ENCODE data around the gene HERC6.
"Not testable (repeated sequence)": the region's sequence is repeated elsewhere in the genome, so short reads cannot be mapped to it uniquely, and the experiment has no call there.

Gene HERC6

DNA sequence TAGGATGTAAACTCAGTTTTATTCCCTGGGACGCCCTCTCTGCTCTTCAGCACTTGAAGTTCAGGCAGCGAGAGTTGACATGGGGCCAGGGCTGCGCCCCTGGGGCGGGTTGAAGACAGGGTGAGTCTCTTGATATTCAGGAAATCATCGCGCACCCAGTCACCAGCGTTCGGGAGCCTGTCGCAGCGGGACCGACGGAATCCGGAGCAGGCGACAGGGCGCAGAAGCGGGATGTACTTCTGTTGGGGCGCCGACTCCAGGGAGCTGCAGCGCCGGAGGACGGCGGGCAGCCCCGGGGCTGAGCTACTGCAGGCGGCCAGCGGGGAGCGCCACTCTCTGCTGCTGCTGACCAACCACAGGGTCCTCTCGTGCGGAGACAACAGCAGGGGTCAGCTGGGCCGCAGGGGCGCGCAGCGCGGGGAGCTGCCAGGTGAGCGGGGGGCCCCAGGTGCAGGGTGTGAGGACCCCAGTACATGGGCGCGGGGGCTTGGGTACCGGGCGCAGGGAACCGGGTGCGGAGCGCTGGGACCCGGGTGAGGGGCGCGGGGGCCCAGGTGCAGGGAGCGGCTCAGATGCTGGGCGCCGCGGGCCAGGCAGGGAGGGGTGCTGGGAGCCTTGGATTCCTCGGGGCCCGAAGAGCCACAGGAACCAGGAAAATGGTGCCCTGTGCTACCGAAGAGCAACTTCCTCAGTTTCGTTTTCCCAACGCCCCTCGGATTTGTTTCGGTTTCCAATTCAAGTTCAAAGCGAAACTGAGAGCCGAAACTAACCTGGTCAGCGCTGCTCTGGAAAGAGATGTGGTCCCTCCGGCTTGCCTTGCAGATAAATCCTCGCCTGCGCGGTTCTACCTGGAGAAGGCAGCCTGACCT, at the start of gene HERC6:
HERC6 (plus strand) TSS at position 162 of the 869 bp plus-strand sequence; CDS start at position 232, 70 bp downstream.
- peak; percentile 82 for DNase-seq (ENCODE audit: low read depth)

DNA sequence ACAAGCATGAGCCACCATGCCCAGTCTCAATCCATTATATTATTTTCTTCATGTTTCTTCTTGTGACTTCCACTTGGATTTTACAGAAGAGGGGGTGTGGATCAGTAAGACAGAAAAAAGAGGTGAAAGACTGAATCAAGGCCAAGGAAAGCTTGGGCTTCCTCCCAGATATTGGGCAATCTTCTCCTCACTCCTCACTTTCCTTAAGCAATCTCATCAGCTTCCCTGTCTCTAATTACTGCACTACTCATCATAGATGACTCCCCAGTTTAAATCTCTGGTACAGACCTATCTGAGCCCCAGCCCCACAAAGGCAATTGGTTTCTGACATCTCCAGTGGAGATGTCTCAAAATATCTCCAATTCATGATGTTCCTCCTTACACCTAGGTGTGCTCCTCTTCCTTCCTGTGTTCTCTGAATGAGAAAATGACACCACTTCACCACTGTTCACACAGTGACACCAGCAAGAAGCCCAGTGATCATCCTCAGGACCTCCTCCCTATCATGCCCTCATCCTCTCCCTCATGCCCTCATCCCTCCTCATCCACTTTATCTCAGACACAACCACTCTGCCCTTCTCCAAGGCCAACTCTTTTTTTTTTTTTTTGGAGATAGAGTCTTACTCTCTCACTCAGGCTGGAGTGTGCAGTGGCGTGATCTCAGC, 44.8 kb upstream of the HERC6 start:
- DNase-seq (ENCODE audit: low read depth) = peak; percentile 36

DNA sequence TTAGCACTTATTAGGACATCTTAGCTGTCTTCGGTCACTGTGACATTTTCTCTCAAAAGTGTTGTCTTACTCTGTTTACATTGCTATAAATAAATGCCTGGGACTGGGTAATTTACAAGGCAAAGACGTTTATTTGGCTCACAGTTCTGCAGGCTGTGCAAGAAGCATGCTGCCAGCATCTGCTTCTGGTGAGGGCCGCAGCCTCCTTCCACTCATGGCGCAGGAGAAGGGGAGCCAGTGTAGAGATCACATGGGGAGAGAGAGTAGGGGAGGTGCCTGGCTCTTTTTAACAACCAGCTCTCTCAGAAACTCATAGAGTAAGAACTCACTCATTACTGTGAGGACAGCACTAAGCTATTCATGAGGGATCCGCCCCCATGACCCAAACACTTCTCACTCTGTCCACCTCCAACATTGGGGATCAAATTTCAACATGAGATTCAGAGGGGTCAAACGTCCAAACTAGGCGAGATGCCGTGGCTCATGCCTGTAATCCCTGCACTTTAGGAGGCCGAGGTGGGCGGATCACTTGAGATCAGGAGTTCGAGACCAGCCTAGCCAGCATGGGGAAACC, 43.5 kb upstream of the HERC6 start:
- peak; percentile 27 for DNase-seq (ENCODE audit: low read depth)

DNA sequence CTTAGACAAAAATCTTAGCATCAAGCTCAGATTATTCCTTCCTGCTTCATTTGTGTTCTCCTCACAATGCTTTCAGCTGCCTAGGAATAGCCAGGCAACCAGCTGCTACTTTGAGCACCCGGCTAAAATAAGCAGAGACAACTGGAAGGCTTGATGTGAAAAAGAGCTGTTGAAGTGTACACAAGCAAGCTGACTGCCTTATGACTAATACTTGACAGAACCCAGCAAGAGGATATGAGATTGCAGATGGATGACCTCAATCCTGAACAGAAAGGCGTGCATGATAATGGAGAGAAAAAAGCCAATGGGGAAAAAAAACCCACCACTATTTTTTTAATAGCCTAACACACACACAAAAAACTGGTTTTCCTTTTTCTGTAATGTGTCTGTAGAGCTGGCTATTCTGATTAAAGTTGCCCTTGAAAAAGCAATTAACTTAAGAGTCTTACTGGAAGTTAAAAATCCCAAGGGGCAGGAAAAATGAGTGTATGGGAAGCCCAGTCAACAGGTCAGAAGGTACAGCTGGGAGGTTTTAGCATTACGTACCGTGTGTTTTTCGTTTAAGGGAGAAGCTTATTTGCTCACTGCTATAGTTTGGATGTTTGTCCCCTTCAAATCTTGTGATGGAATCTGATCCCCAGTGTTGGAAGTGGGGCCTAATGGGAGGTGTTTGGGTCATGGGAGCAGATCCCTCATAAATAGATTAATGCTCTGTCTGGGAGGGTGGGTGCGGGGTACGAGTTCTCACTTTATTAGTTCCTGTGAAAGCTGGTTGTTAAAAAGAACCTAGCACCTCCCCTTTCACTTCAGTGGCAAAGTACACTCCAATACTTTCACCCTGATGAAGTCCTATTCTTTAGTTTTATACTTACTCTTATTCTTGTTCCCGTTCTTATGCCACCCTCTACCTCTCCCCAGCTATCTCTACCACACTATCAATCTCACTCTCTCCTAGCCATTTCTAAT, 37.1 kb upstream of the HERC6 start:
- DNase-seq (ENCODE audit: low read depth) = peak; percentile 88

DNA sequence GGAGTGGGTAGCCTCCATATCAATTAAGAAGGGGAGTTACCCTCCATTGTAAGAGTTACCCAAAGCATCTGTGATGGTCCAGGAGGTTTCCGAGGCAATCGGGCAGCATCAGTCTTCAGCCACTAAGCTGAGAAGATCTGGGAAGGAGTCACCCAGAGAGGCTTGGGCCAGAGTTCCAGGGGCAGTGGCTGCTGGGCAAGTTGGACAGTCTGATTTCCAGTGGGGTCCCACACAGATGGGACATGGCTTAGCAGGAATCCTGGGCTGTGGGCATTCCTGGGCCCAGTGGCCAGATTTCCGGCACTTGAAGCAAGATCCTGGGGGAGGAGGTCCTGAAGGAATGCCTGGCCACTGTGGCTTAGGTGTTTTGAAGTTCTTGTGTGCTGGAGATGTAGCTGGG, 31.8 kb upstream of the HERC6 start:
- DNase-seq (ENCODE audit: low read depth) = not testable (repeated sequence)

DNA sequence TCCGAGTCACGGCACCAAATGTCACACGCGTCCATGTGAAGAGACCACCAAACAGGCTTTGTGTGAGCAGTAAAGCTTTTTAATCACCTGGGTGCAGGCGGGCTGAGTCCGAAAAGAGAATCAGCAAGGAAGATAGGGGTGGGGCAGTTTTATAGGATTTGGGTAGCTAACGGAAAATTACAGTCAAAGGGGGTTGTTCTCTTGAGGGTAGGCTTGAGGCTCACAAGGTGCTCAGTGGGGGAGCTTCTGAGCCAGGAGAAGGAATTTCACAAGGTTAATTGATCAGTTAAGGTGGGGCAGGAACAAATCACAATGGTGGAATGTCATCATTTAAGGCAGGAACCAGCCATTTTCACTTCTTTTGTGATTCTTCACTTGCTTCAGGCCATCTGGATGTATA, 29.9 kb upstream of the HERC6 start:
- DNase-seq (ENCODE audit: low read depth) = not testable (repeated sequence)

DNA sequence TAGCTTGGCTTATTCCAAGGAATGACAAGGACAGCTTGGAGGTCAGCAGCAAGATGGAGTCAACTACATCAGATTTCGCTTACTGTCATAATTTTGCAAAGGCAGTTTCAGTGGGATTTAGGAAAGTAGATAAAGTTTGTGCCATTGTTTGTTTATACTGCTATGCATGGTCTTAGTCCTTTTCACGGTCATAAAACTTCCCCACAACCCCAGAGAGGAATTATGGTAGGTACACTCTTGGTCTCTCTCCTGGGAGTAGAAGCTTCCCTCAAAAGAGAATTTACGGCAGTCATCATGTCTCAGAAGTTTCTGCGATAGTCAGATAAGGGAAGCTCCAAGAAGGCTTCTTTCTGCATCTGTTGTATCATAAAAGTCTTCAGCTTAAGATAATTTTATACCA, 27.9 kb upstream of the HERC6 start:
- DNase-seq (ENCODE audit: low read depth) = no peak

DNA sequence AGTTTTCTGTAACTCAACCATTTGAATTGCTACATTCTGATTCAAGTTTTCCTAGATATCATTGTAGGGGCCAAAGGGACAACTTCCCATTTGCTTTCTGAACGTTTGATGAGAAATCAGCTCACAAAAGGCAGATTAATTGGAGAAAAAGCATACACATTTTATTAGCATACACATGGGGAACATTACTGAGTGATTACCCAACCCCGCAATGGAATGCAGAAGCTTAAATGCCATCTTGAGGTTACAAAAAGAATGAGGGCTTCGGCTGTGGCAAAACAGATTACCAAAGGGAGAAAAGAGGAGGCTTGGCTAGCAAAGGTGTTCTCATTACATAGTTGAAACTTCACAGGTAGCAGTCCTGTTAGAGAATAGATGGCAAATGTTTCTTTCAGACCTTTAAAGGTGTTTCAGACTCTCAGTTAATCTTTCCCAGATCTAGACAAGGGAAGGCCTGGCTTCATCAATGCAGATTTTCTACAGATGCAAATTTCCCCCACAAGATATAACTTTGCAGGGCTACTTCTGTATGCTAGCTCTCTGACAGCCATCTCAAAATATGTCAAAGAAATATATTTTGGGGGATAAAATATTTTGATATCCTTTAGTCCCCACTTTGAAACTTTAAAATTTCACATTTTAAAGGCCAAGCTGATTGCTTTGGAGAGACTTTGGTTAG, 26.5 kb upstream of the HERC6 start:
- DNase-seq (ENCODE audit: low read depth) = peak; percentile 82

DNA sequence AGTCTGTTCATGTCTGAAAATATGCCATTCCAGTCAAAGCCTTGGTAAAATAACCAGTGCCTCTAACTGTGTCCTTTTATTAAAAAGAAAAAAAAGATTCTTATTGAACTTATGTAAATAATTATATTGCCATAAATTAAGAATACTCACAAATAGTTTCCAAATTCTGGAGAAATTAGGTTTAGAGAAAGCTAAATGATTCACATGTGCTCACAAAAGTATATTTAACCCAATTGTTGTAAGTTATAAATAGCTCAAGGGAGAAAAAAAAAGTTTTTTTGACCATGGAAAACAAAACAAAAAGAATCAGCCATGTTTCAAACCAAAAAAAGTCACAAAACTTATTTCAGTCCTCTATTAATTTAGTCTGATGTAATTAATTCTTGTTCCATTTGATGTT, 25.3 kb upstream of the HERC6 start:
- no peak for DNase-seq (ENCODE audit: low read depth)

DNA sequence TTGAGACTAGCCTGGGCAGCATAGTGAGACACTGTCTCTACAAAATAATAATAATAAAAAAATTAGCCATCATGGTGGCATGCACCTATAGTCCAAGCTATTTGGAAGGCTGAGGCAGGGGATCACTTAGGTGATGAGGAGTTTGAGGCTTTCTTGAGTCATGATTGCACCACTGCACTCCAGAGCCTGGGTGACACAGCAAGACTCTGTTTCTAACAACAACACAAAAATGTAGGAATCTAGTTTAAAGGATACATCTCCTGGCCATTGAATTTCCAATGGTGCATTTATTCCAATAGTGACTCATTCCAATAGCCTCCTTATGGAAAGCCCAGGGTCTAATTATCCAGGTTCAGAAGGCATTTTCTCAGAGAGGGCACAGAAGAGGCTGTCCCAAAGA, 21.9 kb upstream of the HERC6 start:
- peak; percentile 3 for DNase-seq (ENCODE audit: low read depth)

DNA sequence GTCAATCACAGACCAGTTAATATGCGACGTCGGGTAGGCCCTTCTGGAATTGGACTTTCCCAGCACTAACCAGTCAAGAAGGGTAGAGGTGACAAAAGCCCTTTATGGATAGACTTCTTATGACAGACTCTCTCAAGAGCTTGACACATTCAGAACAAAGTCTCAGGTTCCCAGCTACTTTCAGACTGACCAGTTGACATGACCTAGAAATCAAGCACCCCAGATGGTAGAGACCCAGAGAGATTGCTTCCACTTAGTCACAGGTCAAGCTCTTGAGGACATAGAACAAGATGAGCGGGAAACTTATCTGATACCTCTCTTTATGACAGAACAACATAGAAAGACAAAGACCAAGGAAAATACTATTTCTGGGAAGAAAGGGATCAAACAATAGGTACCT, 21.4 kb upstream of the HERC6 start:
- no peak for DNase-seq (ENCODE audit: low read depth)

DNA sequence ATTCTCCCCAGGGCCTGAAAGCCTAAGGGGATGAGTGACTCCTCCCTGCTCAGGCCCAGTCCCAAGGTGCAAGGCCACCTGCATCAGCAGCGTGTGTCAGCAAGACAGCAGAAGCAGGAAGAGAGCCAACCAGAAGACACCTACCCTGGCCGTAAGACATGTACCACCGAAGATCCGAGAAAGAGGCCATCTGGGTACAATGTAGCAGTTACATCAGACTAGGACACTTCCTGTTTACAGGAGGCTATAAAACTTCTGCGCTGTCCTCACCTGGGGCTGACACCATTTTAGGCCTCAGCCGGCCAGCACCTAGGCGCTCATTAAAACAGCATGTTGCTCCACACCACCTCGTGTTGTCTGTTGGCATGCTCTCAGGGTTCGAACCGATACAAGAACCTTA, 19.1 kb upstream of the HERC6 start:
- no peak for DNase-seq (ENCODE audit: low read depth)

DNA sequence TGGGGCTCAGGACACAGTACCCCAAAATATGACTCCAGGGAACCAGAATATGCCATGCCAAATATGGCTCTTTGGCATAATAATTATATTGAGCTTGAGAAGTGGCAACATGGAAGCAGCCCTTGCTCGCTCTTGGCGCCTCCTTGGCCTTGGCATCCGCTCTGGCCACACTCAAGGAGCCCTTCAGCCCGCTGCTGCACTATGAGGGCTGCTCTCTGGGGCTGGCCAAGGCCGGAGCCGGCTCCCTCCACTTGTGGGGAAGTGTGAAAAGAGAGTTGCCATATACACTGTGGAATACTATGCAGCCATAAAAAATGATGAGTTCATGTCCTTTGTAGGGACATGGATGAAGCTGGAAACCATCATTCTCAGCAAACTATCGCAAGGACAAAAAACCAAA, 18.4 kb upstream of the HERC6 start:
- DNase-seq (ENCODE audit: low read depth) = no peak

DNA sequence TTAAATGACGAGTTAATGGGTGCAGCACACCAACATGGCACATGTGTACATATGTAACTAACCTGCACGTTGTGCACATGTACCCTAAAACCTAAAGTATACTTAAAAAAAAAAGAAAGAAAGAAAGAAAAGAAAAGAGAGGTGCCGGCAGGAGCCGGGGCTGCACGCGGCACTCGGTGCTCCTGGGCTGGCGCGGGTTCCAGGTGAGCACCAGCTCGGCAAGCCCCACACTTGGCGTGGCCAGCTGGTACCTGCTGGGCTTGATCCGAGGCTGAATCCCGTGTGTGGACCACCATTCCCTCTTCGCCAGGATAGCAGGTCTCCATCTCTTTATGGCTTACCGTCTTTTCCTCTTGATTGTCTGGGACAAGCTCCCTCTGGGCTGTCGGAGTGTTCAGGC, 17.9 kb upstream of the HERC6 start:
- no peak for DNase-seq (ENCODE audit: low read depth)

DNA sequence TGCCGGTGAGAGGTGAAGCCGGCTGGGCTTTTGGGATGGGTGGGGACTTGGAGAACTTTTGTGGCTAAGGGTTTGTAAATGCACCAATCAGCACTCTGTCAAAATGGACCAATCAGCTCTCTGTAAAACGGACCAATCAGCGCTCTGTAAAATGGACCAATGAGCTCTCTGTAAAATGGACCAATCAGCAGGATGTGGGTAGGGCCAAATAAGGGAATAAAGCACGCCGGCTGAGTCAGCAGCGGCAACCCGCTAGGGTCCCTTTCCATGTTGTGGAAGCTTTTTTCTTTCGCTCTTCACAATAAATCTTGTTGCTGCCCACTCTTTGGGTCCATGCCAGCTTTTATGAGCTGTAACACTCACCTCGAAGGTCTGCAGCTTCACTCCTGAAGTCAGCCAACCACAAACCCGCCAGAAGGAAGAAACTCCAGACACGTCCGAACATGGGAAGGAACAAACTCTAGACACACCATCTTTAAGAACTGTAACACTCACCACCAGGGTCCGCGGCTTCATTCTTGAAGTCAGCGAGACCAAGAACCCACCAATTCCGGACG, 17.4 kb upstream of the HERC6 start:
- not testable (repeated sequence) for DNase-seq (ENCODE audit: low read depth)

DNA sequence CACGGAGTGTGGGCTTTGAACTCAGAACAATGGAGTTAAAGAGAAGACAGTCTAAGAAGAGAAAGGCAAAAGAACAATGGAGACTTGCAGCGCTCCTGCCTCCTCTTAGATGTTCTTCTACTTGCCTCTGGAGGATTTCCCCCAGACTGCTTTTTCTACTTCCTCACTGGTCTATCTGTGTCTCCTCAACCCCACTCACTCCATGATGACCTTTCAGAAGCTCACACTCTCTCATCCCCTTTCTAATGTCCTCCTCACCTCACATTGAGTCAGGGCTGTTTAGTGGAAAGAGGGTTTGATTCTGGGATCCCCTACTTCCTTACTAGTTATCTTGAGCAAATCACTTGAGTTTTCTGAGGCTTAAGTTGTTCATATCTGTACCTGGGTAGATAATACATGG, 12.2 kb upstream of the HERC6 start:
- no peak for DNase-seq (ENCODE audit: low read depth)

DNA sequence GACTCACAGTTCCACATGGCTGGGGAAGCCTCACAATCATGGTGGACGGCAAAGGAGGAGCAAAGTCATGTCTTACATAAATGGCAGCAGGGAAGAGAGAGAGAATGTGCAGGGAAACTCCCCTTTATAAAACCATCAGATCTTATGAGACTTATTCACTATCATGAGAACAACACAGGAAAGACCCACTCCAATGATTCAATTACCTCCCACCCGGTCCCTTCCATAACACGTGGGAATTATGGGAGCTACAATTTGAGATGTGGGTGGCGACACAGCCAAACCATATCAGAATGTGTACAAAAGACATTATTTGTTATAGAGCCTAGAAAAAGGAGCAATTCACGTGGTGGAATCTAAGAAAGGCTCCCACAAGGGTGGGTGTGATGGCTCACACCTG, 10.8 kb upstream of the HERC6 start:
- no peak for DNase-seq (ENCODE audit: low read depth)

DNA sequence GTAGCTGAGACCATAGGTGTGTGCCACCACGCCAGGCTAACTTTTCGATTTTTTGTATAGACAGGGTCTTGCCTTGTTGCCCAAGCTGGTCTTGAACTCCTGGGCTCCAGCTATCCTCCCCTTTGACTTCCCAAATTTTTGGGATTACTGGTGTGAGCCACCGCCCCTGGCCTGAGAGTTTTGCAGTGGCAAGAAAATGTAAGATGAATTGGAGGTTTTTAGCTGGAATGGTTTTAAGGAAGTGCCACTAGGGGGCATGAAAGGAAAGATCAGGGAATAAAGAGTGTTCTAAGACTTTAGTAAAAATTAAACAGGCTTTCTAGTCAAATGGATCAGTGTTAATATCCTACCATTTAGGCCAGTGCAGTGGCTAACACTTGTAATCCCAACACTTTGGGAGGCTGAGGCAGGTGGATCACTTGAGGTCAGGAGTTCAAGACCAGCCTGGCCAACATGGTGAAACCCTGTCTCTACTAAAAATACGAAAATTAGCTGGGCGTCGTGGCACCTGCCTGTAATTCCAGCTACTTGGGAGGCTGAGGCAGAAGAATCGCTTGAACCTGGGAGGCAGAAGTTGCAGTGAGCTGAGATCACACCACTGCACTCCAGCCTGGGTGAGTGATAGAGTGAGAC, 9.4 kb upstream of the HERC6 start:
- peak; percentile 54 for DNase-seq (ENCODE audit: low read depth)

DNA sequence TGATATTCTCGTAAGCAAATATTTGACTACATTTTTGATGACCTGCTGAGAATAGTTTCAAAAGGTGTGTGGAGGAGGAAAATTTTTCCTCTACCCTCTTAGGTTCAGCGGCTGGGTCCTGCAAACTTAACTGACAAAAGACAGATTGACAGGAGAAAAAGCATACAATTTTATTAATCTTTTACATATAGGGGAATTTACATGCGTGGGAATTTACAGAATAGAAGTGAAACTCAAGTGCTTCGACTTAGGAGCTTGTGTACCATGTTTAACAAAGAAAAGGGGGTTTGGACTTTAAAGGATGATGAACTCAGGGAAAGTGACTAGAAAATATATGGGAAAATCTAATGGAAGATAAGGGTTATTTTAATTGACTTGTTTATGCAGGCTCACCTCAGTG, 2.5 kb downstream of the HERC6 start:
- DNase-seq (ENCODE audit: low read depth) = no peak

DNA sequence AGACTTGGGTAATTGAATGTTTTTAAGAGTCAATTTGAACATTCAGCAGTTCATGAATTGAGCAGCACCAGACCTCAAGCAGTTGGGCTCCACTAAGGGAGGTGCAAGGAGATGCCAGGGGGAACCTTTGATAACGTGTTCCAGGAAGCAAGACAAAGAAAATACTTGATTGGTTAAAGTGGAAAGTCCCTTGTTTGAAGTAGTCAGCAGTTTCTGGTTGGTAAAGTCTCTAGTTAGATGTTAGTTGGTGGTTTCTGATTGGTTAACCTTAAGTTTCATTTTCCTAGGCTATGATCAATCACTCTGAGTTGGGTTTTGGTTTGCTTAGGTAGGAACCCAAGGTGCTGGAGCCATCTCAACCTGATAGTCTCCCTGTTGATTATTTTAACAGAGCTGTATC, 4.0 kb downstream of the HERC6 start:
- no peak for DNase-seq (ENCODE audit: low read depth)

DNA sequence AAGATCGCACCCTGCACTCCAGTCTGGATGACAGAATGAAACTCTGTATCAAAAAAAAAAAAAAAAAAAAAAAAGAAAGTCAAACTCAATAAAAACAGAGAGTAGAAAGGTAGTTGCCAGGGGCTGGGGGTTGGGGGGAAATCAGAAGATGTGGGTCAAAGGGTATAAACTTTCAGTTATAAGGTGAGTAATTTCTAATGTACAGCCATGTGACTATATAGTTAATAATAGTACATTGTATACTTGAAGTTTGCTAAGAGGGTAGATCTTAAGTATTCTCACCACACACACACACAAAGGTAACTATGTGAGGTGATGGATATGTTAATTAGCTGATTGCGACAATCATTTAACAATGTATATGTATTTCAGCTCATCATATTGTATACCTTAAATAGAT, 11.5 kb downstream of the HERC6 start:
- no peak for DNase-seq (ENCODE audit: low read depth)
